Ovary (tissue), 3 donors: ENCODE results near the gene SLC7A10.

Experiments
- EP300 ChIP-seq: sonication (generic); formaldehyde crosslinking; IDR thresholded peaks from one replicate; pipeline ENCODE4 v1.6.1; 2017; ENCODE audit warnings: antibody characterized with exemption
- POLR2A ChIP-seq: fragments of 450-650 bp; IDR thresholded peaks from one replicate; pipeline ENCODE4 v1.6.1; 2017; ENCODE audit warnings: antibody characterized with exemption, mild to moderate bottlenecking, moderate library complexity
- TF ChIP-seq, protein P1 (sequence below), 3 donors: fragments of 450-650 bp in 2 of 3; fragments of 200-600 bp in 1 of 3; IDR thresholded peaks; one replicate each; pipeline versions ENCODE4 v1.5.1 to v1.8.0; 2016 to 2022; ENCODE audit warnings: antibody characterized with exemption in 3 of 3, mild to moderate bottlenecking in 1 of 3
- donor health status: DM: no; HTN: no; CAD: no.

DNA sequence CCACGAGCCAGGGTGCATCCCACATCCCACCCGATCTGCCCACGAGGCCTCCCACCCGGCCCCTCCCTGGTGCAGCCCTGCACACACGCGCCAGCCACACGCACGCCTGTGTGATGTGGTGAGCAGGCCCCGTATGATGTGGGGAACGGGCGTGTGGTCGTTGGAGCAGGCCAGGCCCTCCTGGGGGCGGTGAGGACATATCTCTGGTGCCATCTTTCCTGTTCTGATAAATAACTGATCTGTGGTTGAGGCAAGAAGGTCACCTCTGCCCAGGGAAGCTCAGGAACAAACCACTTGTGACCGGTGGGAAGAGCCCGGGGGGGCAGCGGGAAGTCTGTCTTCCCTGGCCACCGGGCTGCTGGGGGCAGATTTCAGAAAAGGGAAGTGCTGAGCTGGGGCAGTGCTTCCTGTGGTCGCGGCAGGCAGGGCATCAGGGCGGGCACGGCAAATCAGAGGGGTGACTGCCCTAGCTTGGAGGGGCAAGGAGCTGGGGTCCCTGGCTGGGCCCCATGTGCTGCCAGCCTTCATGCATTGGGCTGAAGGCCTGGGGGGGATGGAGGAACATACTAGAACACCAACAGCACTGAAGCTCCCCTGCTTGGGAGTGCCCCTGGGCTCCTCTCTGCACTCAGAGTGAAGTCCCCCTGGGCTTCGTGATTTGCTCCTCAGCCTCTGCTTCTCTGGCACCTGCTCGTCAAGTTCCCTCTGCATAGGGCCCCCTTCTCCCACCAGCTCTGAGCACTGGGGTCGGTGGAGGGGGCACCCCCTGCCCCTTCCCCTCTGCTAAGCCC lies 35.2 kb upstream of the SLC7A10 start:
- TF ChIP-seq EP300 = no peak
- TF ChIP-seq POLR2A = no peak
- TF ChIP-seq, protein P1, sequence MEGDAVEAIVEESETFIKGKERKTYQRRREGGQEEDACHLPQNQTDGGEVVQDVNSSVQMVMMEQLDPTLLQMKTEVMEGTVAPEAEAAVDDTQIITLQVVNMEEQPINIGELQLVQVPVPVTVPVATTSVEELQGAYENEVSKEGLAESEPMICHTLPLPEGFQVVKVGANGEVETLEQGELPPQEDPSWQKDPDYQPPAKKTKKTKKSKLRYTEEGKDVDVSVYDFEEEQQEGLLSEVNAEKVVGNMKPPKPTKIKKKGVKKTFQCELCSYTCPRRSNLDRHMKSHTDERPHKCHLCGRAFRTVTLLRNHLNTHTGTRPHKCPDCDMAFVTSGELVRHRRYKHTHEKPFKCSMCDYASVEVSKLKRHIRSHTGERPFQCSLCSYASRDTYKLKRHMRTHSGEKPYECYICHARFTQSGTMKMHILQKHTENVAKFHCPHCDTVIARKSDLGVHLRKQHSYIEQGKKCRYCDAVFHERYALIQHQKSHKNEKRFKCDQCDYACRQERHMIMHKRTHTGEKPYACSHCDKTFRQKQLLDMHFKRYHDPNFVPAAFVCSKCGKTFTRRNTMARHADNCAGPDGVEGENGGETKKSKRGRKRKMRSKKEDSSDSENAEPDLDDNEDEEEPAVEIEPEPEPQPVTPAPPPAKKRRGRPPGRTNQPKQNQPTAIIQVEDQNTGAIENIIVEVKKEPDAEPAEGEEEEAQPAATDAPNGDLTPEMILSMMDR (IDR thresholded peaks at IDR 0.05) = no peak
